ENCODE measurements around the gene HABP4. TPM values are rescaled to one million over a fixed set of nuclear protein-coding genes. Genes with fewer than 3 reads are reported as not detected.

Gene HABP4
- total RNA-seq, 1 experiment from 2014 or later: 21.0 TPM

DNA sequence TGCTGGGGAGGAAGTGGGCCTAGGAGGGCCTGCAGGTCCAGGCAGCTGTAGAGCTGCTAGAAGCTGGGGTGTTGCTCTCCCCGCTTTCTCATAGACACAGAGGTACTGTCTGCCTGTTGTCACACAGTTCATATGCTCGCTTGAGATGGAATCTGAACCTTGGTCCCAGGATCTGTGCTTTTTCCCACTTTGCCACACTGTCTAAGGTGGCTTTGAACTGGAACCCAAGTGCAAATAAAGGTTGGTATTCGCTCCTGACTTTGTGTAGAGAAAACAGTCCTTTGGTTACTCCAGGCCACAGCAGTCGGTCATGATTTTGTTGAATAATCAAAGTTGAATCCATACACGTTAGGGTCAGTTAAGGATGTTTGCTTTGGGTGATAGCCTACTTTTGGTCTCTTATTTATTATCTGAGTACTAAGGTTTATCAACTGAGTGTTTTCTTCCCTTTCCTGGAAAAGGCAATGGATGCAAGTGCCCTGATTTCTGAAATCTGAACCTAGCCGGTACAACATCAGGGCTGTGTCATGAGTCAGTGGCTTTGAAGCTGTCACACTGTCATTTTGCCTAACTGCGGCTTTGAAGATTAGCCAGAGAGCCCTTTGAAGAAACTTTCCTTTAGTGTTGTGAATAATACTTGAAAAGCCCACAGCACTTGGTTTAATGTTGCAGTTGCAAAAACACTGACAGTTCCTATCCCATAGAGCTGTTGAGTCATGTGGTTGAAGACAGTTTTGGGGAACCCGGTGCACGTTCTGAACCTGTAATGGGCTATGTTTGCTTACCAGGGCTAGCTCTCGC, 41.3 kb downstream of the HABP4 start (continued):
- TF ChIP-seq EZH2phosphoT487 (IDR thresholded peaks at IDR 0.05; ENCODE audit: borderline replicate concordance) (no peak), ZNF274 (IDR thresholded peaks at IDR 0.05; ENCODE audit: low read depth, low read length) (no peak), ZFX (IDR thresholded peaks at IDR 0.05) (no peak), CEBPB (IDR thresholded peaks at IDR 0.05; ENCODE audit: low read depth) (peak; percentile 70)

DNA sequence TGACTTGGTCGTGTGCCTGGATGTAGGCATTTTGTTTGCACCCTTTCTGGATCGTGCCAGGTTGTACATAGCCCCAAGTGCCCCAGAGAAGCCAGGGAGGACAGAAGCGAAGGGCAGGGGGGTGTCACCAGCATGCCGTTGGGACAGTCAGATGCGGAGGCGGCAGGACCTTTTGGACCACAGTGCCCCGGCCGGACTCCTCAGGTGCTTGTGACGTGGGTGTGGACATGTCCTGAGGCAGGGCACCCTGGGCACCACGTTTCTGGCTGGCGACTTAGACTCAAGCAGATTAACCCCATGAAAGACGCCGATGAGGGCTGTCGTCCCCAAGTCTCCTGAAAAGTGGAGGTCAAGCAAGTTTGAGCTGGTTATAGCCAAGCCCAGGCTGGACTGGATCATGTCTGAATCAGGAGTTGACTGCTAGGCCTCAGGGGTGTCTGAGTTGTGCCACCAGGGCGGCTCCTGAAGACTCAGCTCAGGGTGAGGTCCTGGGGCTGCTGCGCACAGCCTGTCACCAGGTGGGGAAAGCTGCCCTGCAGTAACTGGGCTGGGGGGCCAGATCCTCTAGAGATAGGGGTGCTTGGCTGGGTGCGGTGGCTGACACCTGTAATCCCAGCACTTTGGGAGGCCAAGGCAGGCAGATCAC, 42.0 kb downstream of the HABP4 start:
- Histone ChIP-seq H3K27me3 (ENCODE audit: insufficient read depth, low read length) (no peaks in the 10 kb centered on the region), H3K4me2 (ENCODE audit: low read length) (peak overlapping the region; percentile 51), H3K4me1 (ENCODE audit: control insufficient read depth in 1 of 2, insufficient read depth in 2 of 2, low read length in 2 of 2) (peaks cover 15 to 21% of the 10 kb centered on the region in 2 experiments), H3K9ac (ENCODE audit: low read length) (no peak overlapping the region), H3K27ac (ENCODE audit: low read depth, low read length) (peak overlapping the region; percentile 6), H3K79me2 (ENCODE audit: insufficient read depth, low read length) (no peaks in the 10 kb centered on the region), H3K4me3 (replicated peaks in 1 of 2; ENCODE audit: low read depth in 1 of 2, low read length in 2 of 2) (no peak overlapping the region), H3K9me3 (ENCODE audit: control insufficient read depth in 1 of 2, insufficient read depth in 1 of 2, low read depth in 1 of 2, low read length in 2 of 2) (no peaks in the 10 kb centered on the region), H3K9me2 (ENCODE audit: insufficient read depth) (no peaks in the 10 kb centered on the region), H2AFZ (ENCODE audit: low read depth, low read length, poor library complexity, severe bottlenecking) (no peak overlapping the region), H3K36me3 (ENCODE audit: control insufficient read depth in 1 of 2, insufficient read depth in 2 of 2, low read length in 2 of 2) (peaks cover 7 to 14% of the 10 kb centered on the region in 2 experiments; a peak in 3 of 4 replicates), H4K20me1 (ENCODE audit: insufficient read depth) (no peaks in the 10 kb centered on the region)
- peak; percentile 13; the same call in 1 of the 2 replicates for ATAC-seq
- TF ChIP-seq ZFX (IDR thresholded peaks at IDR 0.05) (no peak), SIN3A (IDR thresholded peaks at IDR 0.05; ENCODE audit: low read depth) (no peak), FOSL1 (IDR thresholded peaks at IDR 0.05; ENCODE audit: low read depth) (no peak), SRF (IDR thresholded peaks at IDR 0.05; ENCODE audit: low read depth) (no peak), REST (IDR thresholded peaks at IDR 0.05; ENCODE audit: low read depth) (no peak), RAD21 (IDR thresholded peaks at IDR 0.05; ENCODE audit: low read depth) (no peak), CEBPB (IDR thresholded peaks at IDR 0.05; ENCODE audit: low read depth) (no peak)
- TF ChIP-seq, protein P1, sequence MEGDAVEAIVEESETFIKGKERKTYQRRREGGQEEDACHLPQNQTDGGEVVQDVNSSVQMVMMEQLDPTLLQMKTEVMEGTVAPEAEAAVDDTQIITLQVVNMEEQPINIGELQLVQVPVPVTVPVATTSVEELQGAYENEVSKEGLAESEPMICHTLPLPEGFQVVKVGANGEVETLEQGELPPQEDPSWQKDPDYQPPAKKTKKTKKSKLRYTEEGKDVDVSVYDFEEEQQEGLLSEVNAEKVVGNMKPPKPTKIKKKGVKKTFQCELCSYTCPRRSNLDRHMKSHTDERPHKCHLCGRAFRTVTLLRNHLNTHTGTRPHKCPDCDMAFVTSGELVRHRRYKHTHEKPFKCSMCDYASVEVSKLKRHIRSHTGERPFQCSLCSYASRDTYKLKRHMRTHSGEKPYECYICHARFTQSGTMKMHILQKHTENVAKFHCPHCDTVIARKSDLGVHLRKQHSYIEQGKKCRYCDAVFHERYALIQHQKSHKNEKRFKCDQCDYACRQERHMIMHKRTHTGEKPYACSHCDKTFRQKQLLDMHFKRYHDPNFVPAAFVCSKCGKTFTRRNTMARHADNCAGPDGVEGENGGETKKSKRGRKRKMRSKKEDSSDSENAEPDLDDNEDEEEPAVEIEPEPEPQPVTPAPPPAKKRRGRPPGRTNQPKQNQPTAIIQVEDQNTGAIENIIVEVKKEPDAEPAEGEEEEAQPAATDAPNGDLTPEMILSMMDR (IDR thresholded peaks at IDR 0.05 in 2 of 3, conservative IDR thresholded peaks at IDR 0.05 in 1 of 3; ENCODE audit: borderline replicate concordance in 1 of 3, insufficient read depth in 1 of 3, low read depth in 2 of 3, low read length in 2 of 3): no peak
- TF ChIP-seq, protein P2, sequence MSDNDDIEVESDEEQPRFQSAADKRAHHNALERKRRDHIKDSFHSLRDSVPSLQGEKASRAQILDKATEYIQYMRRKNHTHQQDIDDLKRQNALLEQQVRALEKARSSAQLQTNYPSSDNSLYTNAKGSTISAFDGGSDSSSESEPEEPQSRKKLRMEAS (IDR thresholded peaks at IDR 0.05): no peak
- TF ChIP-seq, protein P3, sequence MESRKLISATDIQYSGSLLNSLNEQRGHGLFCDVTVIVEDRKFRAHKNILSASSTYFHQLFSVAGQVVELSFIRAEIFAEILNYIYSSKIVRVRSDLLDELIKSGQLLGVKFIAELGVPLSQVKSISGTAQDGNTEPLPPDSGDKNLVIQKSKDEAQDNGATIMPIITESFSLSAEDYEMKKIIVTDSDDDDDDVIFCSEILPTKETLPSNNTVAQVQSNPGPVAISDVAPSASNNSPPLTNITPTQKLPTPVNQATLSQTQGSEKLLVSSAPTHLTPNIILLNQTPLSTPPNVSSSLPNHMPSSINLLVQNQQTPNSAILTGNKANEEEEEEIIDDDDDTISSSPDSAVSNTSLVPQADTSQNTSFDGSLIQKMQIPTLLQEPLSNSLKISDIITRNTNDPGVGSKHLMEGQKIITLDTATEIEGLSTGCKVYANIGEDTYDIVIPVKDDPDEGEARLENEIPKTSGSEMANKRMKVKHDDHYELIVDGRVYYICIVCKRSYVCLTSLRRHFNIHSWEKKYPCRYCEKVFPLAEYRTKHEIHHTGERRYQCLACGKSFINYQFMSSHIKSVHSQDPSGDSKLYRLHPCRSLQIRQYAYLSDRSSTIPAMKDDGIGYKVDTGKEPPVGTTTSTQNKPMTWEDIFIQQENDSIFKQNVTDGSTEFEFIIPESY (IDR thresholded peaks at IDR 0.05; ENCODE audit: extremely low read depth, insufficient replicate concordance, low read length): no peak
- no TSS peak for BruUV-seq (replicated peaks)
- CTCF ChIA-PET: no interaction called here
- intact Hi-C loops (cut with micrococcal nuclease): no loop called here
- POLR2A ChIA-PET: no interaction called here
- DNase-seq (ENCODE audit: low read depth, low spot score): no peak
- RAD21 ChIA-PET (ENCODE audit: low non-redundant PET in 1 of 2, low total read pairs in 2 of 2, uncharacterized antibody in 2 of 2, unreplicated experiment in 2 of 2): no interaction called here

Data from HCT116 (cell line).